SIG-M5 treated with dmso at 0.1 percent for 504 hours (cell line): ENCODE data around the gene PDLIM4.

ENCODE experiments used
- DNase-seq: peaks from one replicate; lab custom pipeline; 2025; ENCODE audit not compliant: unreplicated experiment; lab: John Stamatoyannopoulos, UW

The PDLIM4 gene

GRCh38 chr5:132257131-132258101 lies at the start of gene PDLIM4:
TSS of gene PDLIM4 (plus strand) at chr5:132257696. CDS start at chr5:132257735, 39 bp downstream.
- DNase-seq = no peak

GRCh38 chr5:132207778-132208177 lies 49.7 kb upstream of the PDLIM4 start:
- no peak for DNase-seq

- no peak for DNase-seq
These were observed 48.4 kb upstream of the PDLIM4 start for GRCh38 chr5:132209131-132209530.

- DNase-seq = no peak
These were observed 47.5 kb upstream of the PDLIM4 start for GRCh38 chr5:132209901-132210545.

- no peak for DNase-seq
These were observed 46.6 kb upstream of the PDLIM4 start for GRCh38 chr5:132210944-132211343.

GRCh38 chr5:132211787-132212186 lies 45.7 kb upstream of the PDLIM4 start:
- DNase-seq = no peak

- DNase-seq = no peak
These were observed 43.8 kb upstream of the PDLIM4 start for GRCh38 chr5:132213666-132214065.

GRCh38 chr5:132214491-132214890 lies 43.0 kb upstream of the PDLIM4 start:
- no peak for DNase-seq

GRCh38 chr5:132215329-132215728 lies 42.2 kb upstream of the PDLIM4 start:
- no peak for DNase-seq

GRCh38 chr5:132218321-132218720 lies 39.2 kb upstream of the PDLIM4 start:
- no peak for DNase-seq

- DNase-seq = no peak
These were observed 38.1 kb upstream of the PDLIM4 start for GRCh38 chr5:132219289-132219970.

GRCh38 chr5:132219981-132220380 lies 37.5 kb upstream of the PDLIM4 start:
- no peak for DNase-seq

GRCh38 chr5:132220491-132220890 lies 37.0 kb upstream of the PDLIM4 start:
- DNase-seq = no peak

- DNase-seq = no peak
These were observed 35.5 kb upstream of the PDLIM4 start for GRCh38 chr5:132221781-132222648.

- no peak for DNase-seq
These were observed 34.9 kb upstream of the PDLIM4 start for GRCh38 chr5:132222649-132223038.

GRCh38 chr5:132223861-132224260 lies 33.6 kb upstream of the PDLIM4 start:
- DNase-seq = no peak

- no peak for DNase-seq
These were observed 32.8 kb upstream of the PDLIM4 start for GRCh38 chr5:132224716-132225115.

GRCh38 chr5:132225165-132226032 lies 32.1 kb upstream of the PDLIM4 start:
- DNase-seq = no peak

GRCh38 chr5:132226516-132227234 lies 30.8 kb upstream of the PDLIM4 start:
- no peak for DNase-seq
